NB4 (cell line): ENCODE data around the gene CSRP2.

Experiments used
- MYC ChIP-seq: IDR thresholded peaks from 2 replicates; pipeline ENCODE4 v1.6.1; 2011; ENCODE audit warnings: low read depth, low read length
- TF ChIP-seq, protein P1 (sequence below): IDR thresholded peaks from 2 replicates; pipeline ENCODE4 v1.6.1; 2011; ENCODE audit warnings: low read depth, low read length
- TF ChIP-seq, protein P2 (sequence below): IDR thresholded peaks from one replicate; pipeline ENCODE4 v1.5.1; 2012; ENCODE audit warnings: low read depth, low read length

DNA sequence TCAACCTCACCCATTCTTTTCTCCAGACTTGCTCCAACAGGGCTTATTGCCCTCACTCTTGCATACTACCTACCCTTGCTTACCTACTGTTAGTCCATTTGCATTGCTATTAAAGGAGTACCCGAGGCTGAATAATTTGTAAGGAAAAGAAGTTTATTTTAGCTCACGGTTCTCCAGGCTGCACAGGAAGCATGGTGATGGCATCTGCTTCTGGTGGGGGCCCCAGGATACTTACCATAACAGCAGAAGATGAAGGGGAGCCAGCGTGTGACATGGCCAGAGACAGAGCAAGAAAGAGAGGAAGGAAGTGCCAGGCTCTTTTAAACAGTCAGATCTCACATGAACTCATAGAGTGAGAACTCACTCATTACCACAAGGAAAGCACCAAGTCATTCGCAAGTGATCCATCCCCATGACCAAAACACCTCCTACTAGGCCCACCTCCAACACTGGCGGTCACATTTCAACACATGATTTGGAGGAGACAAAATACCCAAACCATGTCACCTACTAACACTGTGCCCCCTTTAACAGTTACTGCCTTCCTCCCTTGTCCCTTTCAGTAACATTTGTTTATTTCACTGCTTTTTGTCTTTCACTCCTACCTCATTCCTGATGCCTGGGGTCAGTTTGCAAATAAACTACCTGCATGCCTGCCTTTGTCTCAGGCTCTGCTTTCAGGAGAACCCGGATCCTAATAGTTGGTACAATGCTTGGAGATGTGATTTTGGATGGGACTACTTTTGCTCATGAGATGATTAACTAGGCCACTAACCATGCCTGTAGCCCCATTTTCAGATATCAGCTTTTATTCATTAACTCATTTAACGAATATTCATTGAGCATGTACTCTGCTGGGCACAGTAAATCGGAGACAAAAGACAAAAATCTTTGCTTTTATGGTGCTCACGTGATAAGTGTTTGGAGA is 41.6 kb upstream of the CSRP2 start:
- TF ChIP-seq, protein P1, sequence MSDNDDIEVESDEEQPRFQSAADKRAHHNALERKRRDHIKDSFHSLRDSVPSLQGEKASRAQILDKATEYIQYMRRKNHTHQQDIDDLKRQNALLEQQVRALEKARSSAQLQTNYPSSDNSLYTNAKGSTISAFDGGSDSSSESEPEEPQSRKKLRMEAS, result no peak
- TF ChIP-seq, protein P2, sequence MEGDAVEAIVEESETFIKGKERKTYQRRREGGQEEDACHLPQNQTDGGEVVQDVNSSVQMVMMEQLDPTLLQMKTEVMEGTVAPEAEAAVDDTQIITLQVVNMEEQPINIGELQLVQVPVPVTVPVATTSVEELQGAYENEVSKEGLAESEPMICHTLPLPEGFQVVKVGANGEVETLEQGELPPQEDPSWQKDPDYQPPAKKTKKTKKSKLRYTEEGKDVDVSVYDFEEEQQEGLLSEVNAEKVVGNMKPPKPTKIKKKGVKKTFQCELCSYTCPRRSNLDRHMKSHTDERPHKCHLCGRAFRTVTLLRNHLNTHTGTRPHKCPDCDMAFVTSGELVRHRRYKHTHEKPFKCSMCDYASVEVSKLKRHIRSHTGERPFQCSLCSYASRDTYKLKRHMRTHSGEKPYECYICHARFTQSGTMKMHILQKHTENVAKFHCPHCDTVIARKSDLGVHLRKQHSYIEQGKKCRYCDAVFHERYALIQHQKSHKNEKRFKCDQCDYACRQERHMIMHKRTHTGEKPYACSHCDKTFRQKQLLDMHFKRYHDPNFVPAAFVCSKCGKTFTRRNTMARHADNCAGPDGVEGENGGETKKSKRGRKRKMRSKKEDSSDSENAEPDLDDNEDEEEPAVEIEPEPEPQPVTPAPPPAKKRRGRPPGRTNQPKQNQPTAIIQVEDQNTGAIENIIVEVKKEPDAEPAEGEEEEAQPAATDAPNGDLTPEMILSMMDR, result no peak
- no peak for TF ChIP-seq MYC
